Measurements from ENCODE around the gene ASCC3. TPM values are rescaled to one million over a fixed set of nuclear protein-coding genes. Genes with fewer than 3 reads are reported as not detected.

ASCC3 gene
- total RNA-seq, 1 experiment from 2014 or later = 40.5 TPM

DNA sequence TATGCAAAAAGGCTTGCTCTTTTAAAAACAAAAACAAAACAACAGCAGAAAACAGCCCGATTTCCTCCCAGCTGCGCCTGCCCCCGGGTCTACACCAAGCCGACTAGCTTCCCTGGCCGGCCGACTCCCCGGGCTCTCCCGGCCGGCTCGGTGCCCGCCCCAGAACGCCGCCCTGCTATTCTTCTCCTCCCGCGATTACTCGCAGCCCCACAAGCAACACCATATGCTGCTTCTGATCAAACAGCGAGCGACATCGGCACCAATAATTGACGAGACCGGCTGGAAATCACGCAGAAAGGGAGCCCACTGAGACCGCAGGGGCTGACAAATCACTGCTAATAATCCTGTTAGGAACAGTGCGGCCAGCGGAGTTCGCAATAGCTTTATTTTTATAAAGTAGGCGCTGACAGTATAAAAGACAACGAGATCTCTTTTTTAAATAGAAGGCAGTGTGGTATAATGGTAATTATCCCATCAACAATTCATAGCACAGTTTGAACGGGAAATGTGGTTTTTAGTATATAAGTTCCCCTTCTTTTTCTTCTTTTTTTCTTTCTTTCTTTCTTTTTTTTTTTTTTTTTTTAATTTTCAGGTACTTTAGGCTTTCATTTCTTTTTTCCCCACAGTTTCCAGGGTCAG is 419.7 kb downstream of the ASCC3 start (continued):
- TF ChIP-seq, protein P1, sequence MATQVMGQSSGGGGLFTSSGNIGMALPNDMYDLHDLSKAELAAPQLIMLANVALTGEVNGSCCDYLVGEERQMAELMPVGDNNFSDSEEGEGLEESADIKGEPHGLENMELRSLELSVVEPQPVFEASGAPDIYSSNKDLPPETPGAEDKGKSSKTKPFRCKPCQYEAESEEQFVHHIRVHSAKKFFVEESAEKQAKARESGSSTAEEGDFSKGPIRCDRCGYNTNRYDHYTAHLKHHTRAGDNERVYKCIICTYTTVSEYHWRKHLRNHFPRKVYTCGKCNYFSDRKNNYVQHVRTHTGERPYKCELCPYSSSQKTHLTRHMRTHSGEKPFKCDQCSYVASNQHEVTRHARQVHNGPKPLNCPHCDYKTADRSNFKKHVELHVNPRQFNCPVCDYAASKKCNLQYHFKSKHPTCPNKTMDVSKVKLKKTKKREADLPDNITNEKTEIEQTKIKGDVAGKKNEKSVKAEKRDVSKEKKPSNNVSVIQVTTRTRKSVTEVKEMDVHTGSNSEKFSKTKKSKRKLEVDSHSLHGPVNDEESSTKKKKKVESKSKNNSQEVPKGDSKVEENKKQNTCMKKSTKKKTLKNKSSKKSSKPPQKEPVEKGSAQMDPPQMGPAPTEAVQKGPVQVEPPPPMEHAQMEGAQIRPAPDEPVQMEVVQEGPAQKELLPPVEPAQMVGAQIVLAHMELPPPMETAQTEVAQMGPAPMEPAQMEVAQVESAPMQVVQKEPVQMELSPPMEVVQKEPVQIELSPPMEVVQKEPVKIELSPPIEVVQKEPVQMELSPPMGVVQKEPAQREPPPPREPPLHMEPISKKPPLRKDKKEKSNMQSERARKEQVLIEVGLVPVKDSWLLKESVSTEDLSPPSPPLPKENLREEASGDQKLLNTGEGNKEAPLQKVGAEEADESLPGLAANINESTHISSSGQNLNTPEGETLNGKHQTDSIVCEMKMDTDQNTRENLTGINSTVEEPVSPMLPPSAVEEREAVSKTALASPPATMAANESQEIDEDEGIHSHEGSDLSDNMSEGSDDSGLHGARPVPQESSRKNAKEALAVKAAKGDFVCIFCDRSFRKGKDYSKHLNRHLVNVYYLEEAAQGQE (IDR thresholded peaks at IDR 0.05; ENCODE audit: low read depth) = no peak
- TF ChIP-seq, protein P2, sequence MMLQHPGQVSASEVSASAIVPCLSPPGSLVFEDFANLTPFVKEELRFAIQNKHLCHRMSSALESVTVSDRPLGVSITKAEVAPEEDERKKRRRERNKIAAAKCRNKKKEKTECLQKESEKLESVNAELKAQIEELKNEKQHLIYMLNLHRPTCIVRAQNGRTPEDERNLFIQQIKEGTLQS (IDR thresholded peaks at IDR 0.05) = no peak
- TF ChIP-seq, protein P3, sequence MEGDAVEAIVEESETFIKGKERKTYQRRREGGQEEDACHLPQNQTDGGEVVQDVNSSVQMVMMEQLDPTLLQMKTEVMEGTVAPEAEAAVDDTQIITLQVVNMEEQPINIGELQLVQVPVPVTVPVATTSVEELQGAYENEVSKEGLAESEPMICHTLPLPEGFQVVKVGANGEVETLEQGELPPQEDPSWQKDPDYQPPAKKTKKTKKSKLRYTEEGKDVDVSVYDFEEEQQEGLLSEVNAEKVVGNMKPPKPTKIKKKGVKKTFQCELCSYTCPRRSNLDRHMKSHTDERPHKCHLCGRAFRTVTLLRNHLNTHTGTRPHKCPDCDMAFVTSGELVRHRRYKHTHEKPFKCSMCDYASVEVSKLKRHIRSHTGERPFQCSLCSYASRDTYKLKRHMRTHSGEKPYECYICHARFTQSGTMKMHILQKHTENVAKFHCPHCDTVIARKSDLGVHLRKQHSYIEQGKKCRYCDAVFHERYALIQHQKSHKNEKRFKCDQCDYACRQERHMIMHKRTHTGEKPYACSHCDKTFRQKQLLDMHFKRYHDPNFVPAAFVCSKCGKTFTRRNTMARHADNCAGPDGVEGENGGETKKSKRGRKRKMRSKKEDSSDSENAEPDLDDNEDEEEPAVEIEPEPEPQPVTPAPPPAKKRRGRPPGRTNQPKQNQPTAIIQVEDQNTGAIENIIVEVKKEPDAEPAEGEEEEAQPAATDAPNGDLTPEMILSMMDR (IDR thresholded peaks at IDR 0.05 in 2 of 3, conservative IDR thresholded peaks at IDR 0.05 in 1 of 3; ENCODE audit: borderline replicate concordance in 1 of 3, insufficient read depth in 1 of 3, low read depth in 2 of 3, low read length in 2 of 3) = no peak
- no peak for TF ChIP-seq CBX3 (IDR thresholded peaks at IDR 0.05; ENCODE audit: low read depth)
- TF ChIP-seq ZNF274 (IDR thresholded peaks at IDR 0.05; ENCODE audit: low read depth, low read length) = no peak

DNA sequence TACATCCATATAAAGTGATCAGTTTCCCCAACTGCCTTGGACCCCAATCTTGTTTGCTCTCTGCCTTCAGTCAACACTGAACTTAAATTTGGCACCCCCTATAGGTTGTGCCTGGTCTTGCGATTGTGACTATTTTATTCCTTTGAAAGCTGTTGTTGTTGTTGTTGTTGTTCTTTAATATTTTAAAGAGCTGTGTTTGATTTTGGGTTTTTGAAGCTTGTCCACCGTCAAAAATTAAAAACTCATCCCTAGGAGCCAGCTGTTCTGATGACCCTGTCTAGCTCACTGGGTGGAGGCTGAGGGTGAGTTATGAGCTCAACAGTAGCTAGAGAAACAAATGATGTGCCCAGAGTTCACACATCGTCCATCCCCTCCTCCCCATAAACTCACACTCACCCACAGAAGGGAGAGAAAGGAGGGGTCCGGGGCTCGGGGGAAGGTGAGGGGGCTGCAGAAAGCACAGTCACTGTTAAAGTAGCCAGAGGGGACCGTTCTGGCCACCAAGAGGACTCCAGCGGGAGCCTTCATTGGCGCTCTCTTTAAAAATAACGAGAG is 420.4 kb downstream of the ASCC3 start:
- Histone ChIP-seq H3K36me3 (ENCODE audit: control insufficient read depth in 1 of 2, insufficient read depth in 2 of 2, low read length in 2 of 2) (no peaks in the 10 kb centered on the region), H3K9me2 (ENCODE audit: insufficient read depth) (no peaks in the 10 kb centered on the region), H4K20me1 (ENCODE audit: insufficient read depth) (no peaks in the 10 kb centered on the region), H3K4me1 (ENCODE audit: control insufficient read depth in 1 of 2, insufficient read depth in 2 of 2, low read length in 2 of 2) (no peaks in the 10 kb centered on the region), H3K4me2 (ENCODE audit: low read length) (no peak overlapping the region), H3K4me3 (replicated peaks in 1 of 2; ENCODE audit: low read depth in 1 of 2, low read length in 2 of 2) (no peak overlapping the region), H3K9me3 (ENCODE audit: control insufficient read depth in 1 of 2, insufficient read depth in 1 of 2, low read depth in 1 of 2, low read length in 2 of 2) (no peaks in the 10 kb centered on the region), H3K27ac (ENCODE audit: low read depth, low read length) (no peak overlapping the region), H3K9ac (ENCODE audit: low read length) (no peak overlapping the region), H3K27me3 (ENCODE audit: insufficient read depth, low read length) (no peaks in the 10 kb centered on the region), H3K79me2 (ENCODE audit: insufficient read depth, low read length) (no peaks in the 10 kb centered on the region), H2AFZ (ENCODE audit: low read depth, low read length, poor library complexity, severe bottlenecking) (no peak overlapping the region)
- RAD21 ChIA-PET (ENCODE audit: low non-redundant PET in 1 of 2, low total read pairs in 2 of 2, uncharacterized antibody in 2 of 2, unreplicated experiment in 2 of 2) = interaction anchor here in 1 of 2 experiments (0.5 kb wide), 1 partner anchor 354 kb away, joined by 3 read pairs; no protein-coding TSS in a partner anchor
- no TSS peak for BruUV-seq (replicated peaks)
- intact Hi-C loops (cut with micrococcal nuclease) = no loop called here
- DNase-seq (ENCODE audit: low read depth, low spot score) (no peak), ATAC-seq (no peak)
- POLR2A ChIA-PET = no interaction called here
- CTCF ChIA-PET = interaction anchor here (0.6 to 1.7 kb wide), 20 partner anchors 9 to 344 kb away, joined by 3 to 8 read pairs (median 4); no protein-coding TSS in a partner anchor
- TF ChIP-seq RAD21 (IDR thresholded peaks at IDR 0.05; ENCODE audit: low read depth) (peak; percentile 46), JUND (IDR thresholded peaks at IDR 0.05) (no peak), ELF1 (IDR thresholded peaks at IDR 0.05; ENCODE audit: borderline replicate concordance, low read depth) (no peak), EZH2phosphoT487 (IDR thresholded peaks at IDR 0.05; ENCODE audit: borderline replicate concordance) (no peak), EZH2 (IDR thresholded peaks at IDR 0.05) (no peak), ZFX (IDR thresholded peaks at IDR 0.05) (no peak), YY1 (IDR thresholded peaks at IDR 0.05; ENCODE audit: extremely low read depth, insufficient replicate concordance, low read depth, low read length) (no peak)
- TF ChIP-seq, protein P3 (IDR thresholded peaks at IDR 0.05 in 2 of 3, conservative IDR thresholded peaks at IDR 0.05 in 1 of 3; ENCODE audit: borderline replicate concordance in 1 of 3, insufficient read depth in 1 of 3, low read depth in 2 of 3, low read length in 2 of 3) = peak; percentile 12 to 77 (median 63); a peak in 4 of 6 replicates

All from HCT116 (cell line).